Left kidney (tissue), 2 donors: ENCODE data around the gene BAZ1B. TPM values are rescaled to one million over a fixed set of nuclear protein-coding genes. Genes with fewer than 3 reads are reported as not detected.
"Not testable (repeated sequence)": the region's sequence is repeated elsewhere in the genome, so short reads cannot be mapped to it uniquely, and the experiment has no call there.

ENCODE experiments used
- DNase-seq: peaks from one replicate; pipeline ENCODE4 v3.0.0-alpha.2; 2013
- polyA plus RNA-seq: library from polyadenylated mRNA; unstranded; fragments of 120-200 nt; gene quantifications from one replicate; pipeline ENCODE4 v1.2.1, GENCODE V29; 2013; ENCODE audit not compliant: insufficient read length

The BAZ1B gene
- polyA plus RNA-seq, 1 donor: 85.9 TPM

GRCh38 chr7:73547841-73548240 lies 25.7 kb upstream of the BAZ1B start:
- DNase-seq: no peak

GRCh38 chr7:73544678-73545077 lies 22.6 kb upstream of the BAZ1B start:
- DNase-seq: no peak

- no peak for DNase-seq
These were observed 19.6 kb upstream of the BAZ1B start for GRCh38 chr7:73541722-73542121.

- no peak for DNase-seq
These were observed 17.6 kb upstream of the BAZ1B start for GRCh38 chr7:73539709-73540108.

- not testable (repeated sequence) for DNase-seq
These were observed 16.4 kb upstream of the BAZ1B start for GRCh38 chr7:73538510-73538909.

- DNase-seq: no peak
These were observed 15.0 kb upstream of the BAZ1B start for GRCh38 chr7:73537051-73537450.

GRCh38 chr7:73536479-73536878 lies 14.4 kb upstream of the BAZ1B start:
- DNase-seq: no peak

GRCh38 chr7:73535918-73536317 lies 13.8 kb upstream of the BAZ1B start:
- not testable (repeated sequence) for DNase-seq

GRCh38 chr7:73533742-73534141 lies 11.6 kb upstream of the BAZ1B start:
- DNase-seq: no peak

- DNase-seq: no peak
These were observed 10.1 kb upstream of the BAZ1B start for GRCh38 chr7:73532224-73532623.

GRCh38 chr7:73530800-73531199 lies 8.7 kb upstream of the BAZ1B start:
- no peak for DNase-seq

GRCh38 chr7:73526896-73527821 lies 5.1 kb upstream of the BAZ1B start:
- DNase-seq: no peak

GRCh38 chr7:73526158-73526494 lies 4.0 kb upstream of the BAZ1B start:
- DNase-seq: not testable (repeated sequence)

- no peak for DNase-seq
These were observed 423 bp downstream of the BAZ1B start for GRCh38 chr7:73521636-73522104.

- no peak for DNase-seq
These were observed 1.1 kb downstream of the BAZ1B start for GRCh38 chr7:73520673-73521635.

- no peak for DNase-seq
These were observed 2.0 kb downstream of the BAZ1B start for GRCh38 chr7:73519867-73520672.

GRCh38 chr7:73518470-73518869 lies 3.6 kb downstream of the BAZ1B start:
- no peak for DNase-seq

- DNase-seq: no peak
These were observed 4.7 kb downstream of the BAZ1B start for GRCh38 chr7:73517241-73517995.

- no peak for DNase-seq
These were observed 6.9 kb downstream of the BAZ1B start for GRCh38 chr7:73515178-73515577.

- no peak for DNase-seq
These were observed 9.9 kb downstream of the BAZ1B start for GRCh38 chr7:73512018-73512780.
